Epithelial cell of proximal tubule (primary cell): ENCODE data around the gene RNF17. TPM values are rescaled to one million over a fixed set of nuclear protein-coding genes. Genes with fewer than 3 reads are reported as not detected.
"Not testable (repeated sequence)": the region's sequence is repeated elsewhere in the genome, so short reads cannot be mapped to it uniquely, and the experiment has no call there.

Source experiments
- DNase-seq: peaks from one replicate; pipeline ENCODE4 v3.0.0-alpha.2; 2011; ENCODE audit warnings: low read depth
- H3K4me3 ChIP-seq: 2 replicates; pipeline ENCODE4 v1.5.1; 2011; ENCODE audit warnings: low read depth, mild to moderate bottlenecking, low read length
- CTCF ChIP-seq: conservative IDR thresholded peaks from 2 replicates; pipeline ENCODE4 v1.5.1; 2012; ENCODE audit warnings: low read depth, mild to moderate bottlenecking, low read length
- total RNA-seq: library from RNA; depleted of rRNA; stranded (reverse); fragments of >200 nt; gene quantifications from 2 replicates; pipeline ENCODE4 v1.2.3, GENCODE V29; 2015

The RNF17 gene
- total RNA-seq, 1 donor from 2014 or later: 1.8 TPM

GRCh38 chr13:24719139-24719538, 44.8 kb upstream of the RNF17 start:
- TF ChIP-seq CTCF: no peak
- no peak overlapping the region for H3K4me3 ChIP-seq
- no peak for DNase-seq

- DNase-seq: no peak
- no peak for TF ChIP-seq CTCF
- H3K4me3 ChIP-seq: no peak overlapping the region
These were observed 40.8 kb upstream of the RNF17 start for GRCh38 chr13:24723206-24723605.

GRCh38 chr13:24724714-24725113, 39.3 kb upstream of the RNF17 start:
- DNase-seq: no peak
- H3K4me3 ChIP-seq: no peak overlapping the region
- TF ChIP-seq CTCF: no peak

GRCh38 chr13:24725379-24725778, 38.6 kb upstream of the RNF17 start:
- no peak for DNase-seq
- TF ChIP-seq CTCF: no peak
- no peak overlapping the region for H3K4me3 ChIP-seq

GRCh38 chr13:24727731-24728601, 36.0 kb upstream of the RNF17 start:
- peak; percentile 82 for TF ChIP-seq CTCF
- DNase-seq: peak; percentile 38
- no peak overlapping the region for H3K4me3 ChIP-seq

- not testable (repeated sequence) for H3K4me3 ChIP-seq, DNase-seq
These were observed 32.9 kb upstream of the RNF17 start for GRCh38 chr13:24730873-24731567.

GRCh38 chr13:24734950-24735349, 29.0 kb upstream of the RNF17 start:
- no peak for TF ChIP-seq CTCF
- DNase-seq: no peak
- H3K4me3 ChIP-seq: no peak overlapping the region
